K562 (cell line): ENCODE results near the gene CEP89. TPM values are rescaled to one million over a fixed set of nuclear protein-coding genes. Genes with fewer than 3 reads are reported as not detected.
A peak's percentile ranks its signal among the peaks of the same experiment; 100 is the strongest.

ENCODE experiments used
- ARID2 ChIP-seq: fragments of 450-650 bp; IDR thresholded peaks from 2 replicates; pipeline ENCODE4 v1.6.1; 2017; ENCODE audit warnings: antibody characterized with exemption, mild to moderate bottlenecking
- DDX20 ChIP-seq: fragments of 450-650 bp; IDR thresholded peaks from 2 replicates; pipeline ENCODE4 v1.6.1; 2016; ENCODE audit warnings: missing genetic modification characterization, low read depth, mild to moderate bottlenecking, missing compliant biosample characterization, moderate library complexity
- EGR1 ChIP-seq: fragments of 450-650 bp; conservative IDR thresholded peaks from 2 replicates; pipeline ENCODE4 v1.6.1; 2017; ENCODE audit warnings: mild to moderate bottlenecking
- HMG20A ChIP-seq: fragments of 450-650 bp; formaldehyde crosslinking; conservative IDR thresholded peaks from 2 replicates; pipeline ENCODE4 v1.4.0; 2020; ENCODE audit warnings: mild to moderate bottlenecking, mixed read lengths
- IRF9 ChIP-seq: fragments of 450-650 bp; IDR thresholded peaks from 2 replicates; pipeline ENCODE4 v1.6.1; 2016; ENCODE audit warnings: missing biosample characterization, missing genetic modification characterization
- MBD2 ChIP-seq: sonication (generic); IDR thresholded peaks from 2 replicates; pipeline ENCODE4 v1.6.1; 2016; ENCODE audit warnings: low read depth, borderline replicate concordance
- MCM3 ChIP-seq: fragments of 450-650 bp; IDR thresholded peaks from 2 replicates; pipeline ENCODE4 v1.6.1; 2016
- NELFE ChIP-seq: IDR thresholded peaks from 2 replicates; pipeline ENCODE4 v1.6.1; 2011; ENCODE audit warnings: mild to moderate bottlenecking; ENCODE audit not compliant: insufficient read depth, insufficient read length
- NFIX ChIP-seq: fragments of 250-450 bp; sonication (Bioruptor Pico); IDR thresholded peaks from 2 replicates; pipeline ENCODE4 v1.4.0; 2020; ENCODE audit warnings: low read depth, mild to moderate bottlenecking, moderate library complexity
- NR2C2 ChIP-seq, 2 experiments: fragments of 200-800 bp in 1 of 2; sonication (Bioruptor generic) in 1 of 2; sonication (generic) in 1 of 2; formaldehyde crosslinking in 1 of 2; IDR thresholded peaks; 2 replicates each; pipeline versions ENCODE4 v1.6.1 to v1.8.0; 2016 to 2022; ENCODE audit warnings: mild to moderate bottlenecking in 1 of 2, missing compliant biosample characterization in 1 of 2, missing genetic modification characterization in 1 of 2, missing genetic modification reagents in 1 of 2
- POLR3A ChIP-seq: IDR thresholded peaks from 2 replicates; pipeline ENCODE4 v1.6.1; 2011; ENCODE audit warnings: borderline replicate concordance, mild to moderate bottlenecking, moderate library complexity; ENCODE audit not compliant: insufficient read length, insufficient read depth; ENCODE audit errors: extremely low read depth
- RHOXF2B ChIP-seq: fragments of 250-450 bp; sonication (Bioruptor Pico); conservative IDR thresholded peaks from 2 replicates; pipeline ENCODE4 v1.5.1; 2021
- SAFB ChIP-seq: fragments of 200-400 bp; formaldehyde crosslinking; IDR thresholded peaks from 2 replicates; pipeline ENCODE4 v1.6.1; 2017; ENCODE audit warnings: low read depth, low read length, borderline replicate concordance
- SMC3 ChIP-seq: conservative IDR thresholded peaks from 2 replicates; pipeline ENCODE4 v1.6.1; 2011; ENCODE audit warnings: low read depth, low read length, improper control_type of control experiment; ENCODE audit not compliant: insufficient read depth
- TAF1 ChIP-seq: IDR thresholded peaks from 2 replicates; pipeline ENCODE4 v1.6.1; 2011; ENCODE audit warnings: mild to moderate bottlenecking, low read length, moderate library complexity; ENCODE audit not compliant: insufficient read depth, control insufficient read depth, severe bottlenecking; ENCODE audit errors: extremely low read depth
- USF1 ChIP-seq: sonication (generic); formaldehyde crosslinking; IDR thresholded peaks from 2 replicates; pipeline ENCODE4 v1.9.0; 2022; ENCODE audit warnings: mild to moderate bottlenecking, missing genetic modification reagents
- XRCC3 ChIP-seq: fragments of 450-650 bp; IDR thresholded peaks from 2 replicates; pipeline ENCODE4 v1.6.1; 2017; ENCODE audit warnings: mild to moderate bottlenecking, moderate library complexity
- ZNF239 ChIP-seq: fragments of 250-450 bp; sonication (Bioruptor Pico); IDR thresholded peaks from 2 replicates; pipeline ENCODE4 v1.4.0; 2020; ENCODE audit warnings: mild to moderate bottlenecking
- ZNF512 ChIP-seq: IDR thresholded peaks from 2 replicates; pipeline ENCODE4 v1.6.1; 2016; ENCODE audit warnings: missing genetic modification characterization, missing compliant biosample characterization
- ZNF57 ChIP-seq: fragments of 450-650 bp; formaldehyde crosslinking; IDR thresholded peaks from 2 replicates; pipeline ENCODE4 v1.4.0; 2020; ENCODE audit warnings: mild to moderate bottlenecking, moderate library complexity
- ZNF639 ChIP-seq, 2 experiments: fragments of 200-800 bp in 1 of 2; sonication (Bioruptor generic) in 1 of 2; sonication (generic) in 1 of 2; formaldehyde crosslinking in 1 of 2; IDR thresholded peaks in 1 of 2; conservative IDR thresholded peaks in 1 of 2; 2 replicates each; pipeline versions ENCODE4 v1.5.0 to v1.6.1; 2016 to 2020; ENCODE audit warnings: missing compliant biosample characterization in 1 of 2, missing genetic modification characterization in 1 of 2, missing genetic modification reagents in 1 of 2
- ZNF699 ChIP-seq: fragments of 250-450 bp; sonication (Bioruptor Pico); IDR thresholded peaks from 2 replicates; pipeline ENCODE4 v1.8.0; 2021; ENCODE audit warnings: mild to moderate bottlenecking, moderate library complexity; ENCODE audit not compliant: insufficient replicate concordance
- polyA plus RNA-seq, 8 experiments: library from polyadenylated mRNA; depleted of rRNA in 4 of 8; stranded (reverse) in 5 of 8; unstranded in 3 of 8; fragments of >200 nt; fragmentation: Nextera tagmentation in 2 of 8; fragmentation: Illumina TruSeq in 1 of 8; extraction: Ambion mirVana in 2 of 8; extraction: Trizol in 1 of 8; gene quantifications; 2 replicates each; pipeline versions ENCODE4 v1.2.1 to v1.2.3, GENCODE V29; 2011 to 2014; ENCODE audit warnings: inconsistent platforms in 1 of 8, missing spikeins in 1 of 8
- total RNA-seq, 7 experiments: library from RNA; depleted of rRNA in 6 of 7; stranded (reverse); fragments of >200 nt in 6 of 7; fragmentation: Illumina TruSeq in 2 of 7; extraction: Trizol in 2 of 7; gene quantifications; 2 replicates each; pipeline versions ENCODE4 v1.2.1 to v1.2.3, GENCODE V29; 2011 to 2021; ENCODE audit warnings: low replicate concordance in 1 of 7

CEP89 gene
- total and polyA plus RNA-seq, 9 of the 15 experiments (the other 6 are each of a cell fraction or from before 2014, with no cell fraction given), result 5.5 to 15.0 (median 7.2) TPM

GRCh38 chr19:32971715-32972540 lies at the start of gene CEP89, which contains the start of gene FAAP24 (continued):
- no peak for TF ChIP-seq SAFB
- TF ChIP-seq ZNF512, result no peak
- no peak for TF ChIP-seq NELFE
- TF ChIP-seq ZNF239 (CRISPR knock-in tag), result no peak
- no peak for TF ChIP-seq ZNF699 (CRISPR knock-in tag)
- no peak for TF ChIP-seq IRF9
- TF ChIP-seq ARID2, result no peak
- TF ChIP-seq USF1, result peak; percentile 49
- peak; percentile 82 for TF ChIP-seq TAF1
- TF ChIP-seq RHOXF2B (CRISPR knock-in tag), result no peak
- no peak for TF ChIP-seq XRCC3
- peak; percentile 99 for TF ChIP-seq MBD2
- TF ChIP-seq POLR3A, result no peak
- no peak for TF ChIP-seq MCM3
- no peak for TF ChIP-seq DDX20 (tag)
- TF ChIP-seq SMC3, result no peak
- no peak; the same call in 1 of the 2 replicates for TF ChIP-seq EGR1
- TF ChIP-seq HMG20A (CRISPR knock-in tag), result no peak
- no peak for TF ChIP-seq NFIX (CRISPR knock-in tag)
- TF ChIP-seq ZNF57, result no peak
- TF ChIP-seq NR2C2 (CRISPR knock-in tag; IDR thresholded peaks at IDR 0.05), result peak; percentile 88
- peak; percentile 96 for TF ChIP-seq NR2C2 (tag; IDR thresholded peaks at IDR 0.05)
- TF ChIP-seq ZNF639 (CRISPR knock-in tag; conservative IDR thresholded peaks at IDR 0.05 in 1 of 2, IDR thresholded peaks at IDR 0.05 in 1 of 2), result no peak
